HTERT RPE-1 (cell line): ENCODE data around the gene KLK1.

Experiments used
- in situ Hi-C: fragments of 300-500 bp; cut with MboI; formaldehyde crosslinking; loops from 4 replicates; pipeline ENCODE4 v1.14.3; 2020; ENCODE audit warnings: low sequenced_read_pairs

The KLK1 gene

GRCh38 chr19:50823389-50824042, at the start of gene KLK1:
KLK1 (minus strand) TSS chr19:50823787; CDS start chr19:50823748, 39 bp downstream.
- in situ Hi-C loops: no loop called here

GRCh38 chr19:50873056-50873455, 49.5 kb upstream of the KLK1 start, which contains the start of gene KLK2:
KLK2 (plus strand) TSS chr19:50873439; CDS start chr19:50873474, 35 bp downstream.
- in situ Hi-C loops: no loop called here

- in situ Hi-C loops: no loop called here
Measured at GRCh38 chr19:50870417-50871089, 47.0 kb upstream of the KLK1 start.

GRCh38 chr19:50869479-50869878, 45.9 kb upstream of the KLK1 start:
- in situ Hi-C loops: no loop called here

GRCh38 chr19:50861496-50862286, 38.1 kb upstream of the KLK1 start:
- in situ Hi-C loops: no loop called here

- in situ Hi-C loops: no loop called here
Measured at GRCh38 chr19:50861010-50861409, 37.4 kb upstream of the KLK1 start.

GRCh38 chr19:50859849-50860248, 36.3 kb upstream of the KLK1 start:
- in situ Hi-C loops: no loop called here

- in situ Hi-C loops: no loop called here
Measured at GRCh38 chr19:50858886-50859285, 35.3 kb upstream of the KLK1 start.

GRCh38 chr19:50857366-50857765, 33.8 kb upstream of the KLK1 start:
- in situ Hi-C loops: no loop called here

- in situ Hi-C loops: no loop called here
Measured at GRCh38 chr19:50854636-50855410, 31.2 kb upstream of the KLK1 start, which contains the start of gene KLK3. KLK3 (plus strand) TSS chr19:50854915; CDS start chr19:50854956, 41 bp downstream.

- in situ Hi-C loops: no loop called here
Measured at GRCh38 chr19:50851620-50852019, 28.0 kb upstream of the KLK1 start.

GRCh38 chr19:50850738-50851137, 27.2 kb upstream of the KLK1 start:
- in situ Hi-C loops: no loop called here

GRCh38 chr19:50844296-50844935, 20.8 kb upstream of the KLK1 start:
- in situ Hi-C loops: no loop called here

GRCh38 chr19:50843701-50844221, 20.2 kb upstream of the KLK1 start:
- in situ Hi-C loops: no loop called here

- in situ Hi-C loops: no loop called here
Measured at GRCh38 chr19:50843205-50843604, 19.6 kb upstream of the KLK1 start.

GRCh38 chr19:50842130-50842529, 18.5 kb upstream of the KLK1 start:
- in situ Hi-C loops: no loop called here

GRCh38 chr19:50839712-50840655, 16.4 kb upstream of the KLK1 start:
- in situ Hi-C loops: no loop called here

- in situ Hi-C loops: no loop called here
Measured at GRCh38 chr19:50838239-50838638, 14.7 kb upstream of the KLK1 start.

- in situ Hi-C loops: no loop called here
Measured at GRCh38 chr19:50837300-50837699, 13.7 kb upstream of the KLK1 start.
